ENCODE measurements around the gene AHSA1.
A peak's percentile ranks its signal among the peaks of the same experiment; 100 is the strongest.
"Not testable (repeated sequence)": the region's sequence is repeated elsewhere in the genome, so short reads cannot be mapped to it uniquely, and the experiment has no call there.

The AHSA1 gene

DNA sequence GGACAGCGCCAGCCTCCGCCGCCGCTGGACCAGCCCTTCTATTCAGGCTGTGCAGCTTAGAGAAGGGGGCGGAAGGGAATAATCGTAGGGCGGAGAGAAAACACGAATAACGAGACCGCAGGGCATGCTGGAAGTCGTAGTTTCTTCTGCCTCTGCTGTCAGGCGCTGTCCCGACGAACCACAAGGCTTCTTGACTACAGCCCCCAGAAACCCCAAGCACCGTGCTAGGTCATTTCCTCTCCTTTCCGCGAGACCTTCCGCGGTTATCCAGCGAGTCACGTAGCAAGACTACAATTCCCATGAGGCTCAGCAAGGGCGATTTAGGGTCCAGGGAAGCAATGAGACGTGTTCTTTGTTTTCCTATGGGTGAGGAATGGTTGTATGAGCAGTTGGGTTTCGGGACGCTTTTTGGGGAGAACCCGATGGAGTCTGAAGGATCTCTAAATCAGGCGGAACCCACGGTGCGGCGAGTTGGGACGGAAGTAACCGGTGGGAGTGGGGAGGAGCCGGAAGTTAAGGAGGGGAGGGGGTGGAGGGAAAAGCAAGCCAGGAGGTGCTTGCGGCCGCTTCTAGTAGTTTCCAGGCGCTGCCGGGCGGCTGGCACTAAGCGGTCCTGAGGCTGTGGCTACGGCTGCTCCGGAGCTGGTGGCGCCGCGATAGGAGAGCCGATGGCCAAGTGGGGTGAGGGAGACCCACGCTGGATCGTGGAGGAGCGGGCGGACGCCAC is at the start of gene AHSA1, which contains the start of gene VIPAS39:
AHSA1 (plus strand) TSS at position 572 of the 727 bp plus-strand sequence; CDS start at position 669, 97 bp downstream.
VIPAS39 (minus strand) TSS at position 80 of the 727 bp plus-strand sequence. CDS start 3,499 bp downstream, outside the sequence.
- peak within 1 kb of the TSS; percentile 73 for H3K27ac ChIP-seq (ENCODE audit: low read length)
- H3K9me3 ChIP-seq (ENCODE audit: insufficient read depth, low read length), result no peaks in the 10 kb centered on the region
- H3K79me2 ChIP-seq (ENCODE audit: low read length), result peaks cover 45% of the 10 kb centered on the region
- H2AFZ ChIP-seq (ENCODE audit: low read depth, low read length), result peak within 1 kb of the TSS; percentile 99
- peak within 1 kb of the TSS; percentile 98 for H3K4me3 ChIP-seq (ENCODE audit: low read length)
- peaks cover 11% of the 10 kb centered on the region for H4K20me1 ChIP-seq (ENCODE audit: insufficient read depth, low read length)
- H3K9ac ChIP-seq (ENCODE audit: low read length), result peak within 1 kb of the TSS; percentile 90
- H3K36me3 ChIP-seq (replicated peaks; ENCODE audit: low read depth, low read length), result peaks cover 33% of the 10 kb centered on the region
- H3K4me2 ChIP-seq (ENCODE audit: low read length), result peak within 1 kb of the TSS; percentile 99
- H3K4me1 ChIP-seq (ENCODE audit: low read length), result peaks cover 14% of the 10 kb centered on the region
- H3K27me3 ChIP-seq (ENCODE audit: low read depth, low read length), result no peaks in the 10 kb centered on the region
- TF ChIP-seq, protein P1, sequence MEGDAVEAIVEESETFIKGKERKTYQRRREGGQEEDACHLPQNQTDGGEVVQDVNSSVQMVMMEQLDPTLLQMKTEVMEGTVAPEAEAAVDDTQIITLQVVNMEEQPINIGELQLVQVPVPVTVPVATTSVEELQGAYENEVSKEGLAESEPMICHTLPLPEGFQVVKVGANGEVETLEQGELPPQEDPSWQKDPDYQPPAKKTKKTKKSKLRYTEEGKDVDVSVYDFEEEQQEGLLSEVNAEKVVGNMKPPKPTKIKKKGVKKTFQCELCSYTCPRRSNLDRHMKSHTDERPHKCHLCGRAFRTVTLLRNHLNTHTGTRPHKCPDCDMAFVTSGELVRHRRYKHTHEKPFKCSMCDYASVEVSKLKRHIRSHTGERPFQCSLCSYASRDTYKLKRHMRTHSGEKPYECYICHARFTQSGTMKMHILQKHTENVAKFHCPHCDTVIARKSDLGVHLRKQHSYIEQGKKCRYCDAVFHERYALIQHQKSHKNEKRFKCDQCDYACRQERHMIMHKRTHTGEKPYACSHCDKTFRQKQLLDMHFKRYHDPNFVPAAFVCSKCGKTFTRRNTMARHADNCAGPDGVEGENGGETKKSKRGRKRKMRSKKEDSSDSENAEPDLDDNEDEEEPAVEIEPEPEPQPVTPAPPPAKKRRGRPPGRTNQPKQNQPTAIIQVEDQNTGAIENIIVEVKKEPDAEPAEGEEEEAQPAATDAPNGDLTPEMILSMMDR (IDR thresholded peaks at IDR 0.05; ENCODE audit: low read depth, low read length), result no peak
- TF ChIP-seq EZH2phosphoT487 (IDR thresholded peaks at IDR 0.05; ENCODE audit: low read depth), result no peak

- TF ChIP-seq, protein P1 (IDR thresholded peaks at IDR 0.05; ENCODE audit: low read depth, low read length), result peak; percentile 39; the same call in 1 of the 2 replicates
- TF ChIP-seq EZH2phosphoT487 (IDR thresholded peaks at IDR 0.05; ENCODE audit: low read depth), result no peak
- Histone ChIP-seq H3K9ac (ENCODE audit: low read length) (no peak overlapping the region), H3K27ac (ENCODE audit: low read length) (no peak overlapping the region), H3K4me3 (ENCODE audit: low read length) (no peak overlapping the region), H2AFZ (ENCODE audit: low read depth, low read length) (peak overlapping the region; percentile 56; the same call in 1 of the 2 replicates), H3K79me2 (ENCODE audit: low read length) (no peaks in the 10 kb centered on the region), H3K36me3 (replicated peaks; ENCODE audit: low read depth, low read length) (no peaks in the 10 kb centered on the region), H3K9me3 (ENCODE audit: insufficient read depth, low read length) (no peaks in the 10 kb centered on the region), H4K20me1 (ENCODE audit: insufficient read depth, low read length) (no peaks in the 10 kb centered on the region), H3K4me1 (ENCODE audit: low read length) (peaks cover 3% of the 10 kb centered on the region; the same call in 1 of the 2 replicates), H3K4me2 (ENCODE audit: low read length) (peak overlapping the region; percentile 27; the same call in 1 of the 2 replicates), H3K27me3 (ENCODE audit: low read depth, low read length) (no peaks in the 10 kb centered on the region)
These were observed 48.8 kb upstream of the AHSA1 start for GRCh38 chr14:77409131-77409533.

DNA sequence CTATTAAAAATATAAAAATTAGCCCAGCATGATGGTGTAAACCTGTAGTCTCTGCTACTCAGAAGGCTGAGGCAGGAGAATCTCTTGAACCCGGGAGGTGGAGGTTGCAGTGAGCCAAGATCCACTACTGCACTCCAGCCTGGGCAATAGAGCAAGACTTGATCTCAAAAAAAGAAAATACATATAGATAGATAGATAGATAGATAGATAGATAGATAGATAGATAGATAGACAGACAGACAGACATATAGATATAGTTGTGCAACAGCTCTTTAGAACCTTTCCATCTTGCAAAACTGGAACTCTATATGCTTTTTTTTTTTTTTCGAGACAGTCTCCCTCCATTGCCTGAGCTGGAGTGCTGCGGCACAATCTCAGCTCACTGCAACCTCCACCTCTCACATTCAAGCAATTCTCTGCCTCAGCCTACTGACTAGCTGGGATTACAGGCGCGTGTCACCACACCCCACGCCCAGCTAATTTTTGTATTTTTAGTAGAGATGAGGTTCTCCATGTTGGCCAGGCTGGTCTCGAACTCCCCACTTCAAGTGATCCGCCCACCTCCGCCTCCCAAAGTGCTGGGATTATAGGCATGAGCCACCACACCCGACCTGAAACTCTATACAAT is 42.4 kb upstream of the AHSA1 start:
- not testable (repeated sequence) for H3K4me1 ChIP-seq (ENCODE audit: low read length); H4K20me1 ChIP-seq (ENCODE audit: insufficient read depth, low read length); H3K27me3 ChIP-seq (ENCODE audit: low read depth, low read length); H3K9ac ChIP-seq (ENCODE audit: low read length); H3K36me3 ChIP-seq (replicated peaks; ENCODE audit: low read depth, low read length); H2AFZ ChIP-seq (ENCODE audit: low read depth, low read length); H3K9me3 ChIP-seq (ENCODE audit: insufficient read depth, low read length); H3K79me2 ChIP-seq (ENCODE audit: low read length); H3K4me2 ChIP-seq (ENCODE audit: low read length); H3K27ac ChIP-seq (ENCODE audit: low read length); H3K4me3 ChIP-seq (ENCODE audit: low read length)

DNA sequence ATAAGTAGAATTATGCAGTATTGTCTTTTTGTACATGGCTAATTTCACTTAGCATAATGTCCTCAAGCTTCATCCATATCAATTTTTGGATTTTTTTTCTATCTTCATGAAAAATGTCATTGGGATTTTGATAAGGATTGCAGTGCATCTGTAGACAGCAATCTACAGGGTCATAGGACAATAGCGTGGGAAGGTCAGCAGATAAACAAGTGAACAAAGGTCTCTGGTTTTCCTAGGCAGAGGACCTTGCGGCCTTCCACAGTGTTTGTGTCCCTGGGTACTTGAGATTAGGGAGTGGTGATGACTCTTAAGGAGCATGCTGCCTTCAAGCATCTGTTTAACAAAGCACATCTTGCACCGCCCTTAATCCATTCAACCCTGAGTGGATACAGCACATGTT is 41.8 kb upstream of the AHSA1 start:
- H3K4me2 ChIP-seq (ENCODE audit: low read length); H3K9ac ChIP-seq (ENCODE audit: low read length); H3K27me3 ChIP-seq (ENCODE audit: low read depth, low read length); H3K4me3 ChIP-seq (ENCODE audit: low read length); H3K79me2 ChIP-seq (ENCODE audit: low read length); H3K4me1 ChIP-seq (ENCODE audit: low read length); H3K36me3 ChIP-seq (replicated peaks; ENCODE audit: low read depth, low read length); H3K9me3 ChIP-seq (ENCODE audit: insufficient read depth, low read length); H2AFZ ChIP-seq (ENCODE audit: low read depth, low read length); H3K27ac ChIP-seq (ENCODE audit: low read length); H4K20me1 ChIP-seq (ENCODE audit: insufficient read depth, low read length): not testable (repeated sequence)

- no peaks in the 10 kb centered on the region for H4K20me1 ChIP-seq (ENCODE audit: insufficient read depth, low read length)
- H3K4me3 ChIP-seq (ENCODE audit: low read length), result no peak overlapping the region
- no peak overlapping the region for H3K9ac ChIP-seq (ENCODE audit: low read length)
- H2AFZ ChIP-seq (ENCODE audit: low read depth, low read length), result no peak overlapping the region
- no peaks in the 10 kb centered on the region for H3K79me2 ChIP-seq (ENCODE audit: low read length)
- H3K9me3 ChIP-seq (ENCODE audit: insufficient read depth, low read length), result peaks cover 5% of the 10 kb centered on the region; the same call in 1 of the 2 replicates
- H3K4me1 ChIP-seq (ENCODE audit: low read length), result no peaks in the 10 kb centered on the region
- no peaks in the 10 kb centered on the region for H3K27me3 ChIP-seq (ENCODE audit: low read depth, low read length)
- TF ChIP-seq EZH2phosphoT487 (IDR thresholded peaks at IDR 0.05; ENCODE audit: low read depth), result no peak
- TF ChIP-seq, protein P1 (IDR thresholded peaks at IDR 0.05; ENCODE audit: low read depth, low read length), result no peak
- H3K36me3 ChIP-seq (replicated peaks; ENCODE audit: low read depth, low read length), result peaks cover 9% of the 10 kb centered on the region
- H3K4me2 ChIP-seq (ENCODE audit: low read length), result no peak overlapping the region
- no peak overlapping the region for H3K27ac ChIP-seq (ENCODE audit: low read length)
These were observed 41.1 kb upstream of the AHSA1 start for GRCh38 chr14:77416836-77417235.

Measured in OCI-LY3 (cell line).